ENCODE measurements around the gene GBX2.

The GBX2 gene

GRCh38 chr2:236170590-236171165, 2.5 kb upstream of the GBX2 start:
- no peak overlapping the region for H3K4me3 ChIP-seq (ENCODE audit: control insufficient read depth, low read depth, low read length)
- TF ChIP-seq CTCF (IDR thresholded peaks at IDR 0.05; ENCODE audit: control insufficient read depth, insufficient read depth, low read depth, low read length, missing control alignments) = no peak
- DNase-seq (ENCODE audit: low read depth) = no peak

- H3K4me3 ChIP-seq (ENCODE audit: control insufficient read depth, low read depth, low read length) = no peak overlapping the region
- no peak for TF ChIP-seq CTCF (IDR thresholded peaks at IDR 0.05; ENCODE audit: control insufficient read depth, insufficient read depth, low read depth, low read length, missing control alignments)
- no peak for DNase-seq (ENCODE audit: low read depth)
Measured at GRCh38 chr2:236169741-236170589, 1.8 kb upstream of the GBX2 start.

GRCh38 chr2:236169151-236169721, 1.1 kb upstream of the GBX2 start:
- no peak overlapping the region for H3K4me3 ChIP-seq (ENCODE audit: control insufficient read depth, low read depth, low read length)
- no peak for DNase-seq (ENCODE audit: low read depth)
- TF ChIP-seq CTCF (IDR thresholded peaks at IDR 0.05; ENCODE audit: control insufficient read depth, insufficient read depth, low read depth, low read length, missing control alignments) = no peak

- DNase-seq (ENCODE audit: low read depth) = no peak
- peak overlapping the region; percentile 2; the same call in 1 of the 2 replicates for H3K4me3 ChIP-seq (ENCODE audit: control insufficient read depth, low read depth, low read length)
- TF ChIP-seq CTCF (IDR thresholded peaks at IDR 0.05; ENCODE audit: control insufficient read depth, insufficient read depth, low read depth, low read length, missing control alignments) = peak; percentile 12
Measured at GRCh38 chr2:236167297-236168109, 683 bp downstream of the GBX2 start.

- TF ChIP-seq CTCF (IDR thresholded peaks at IDR 0.05; ENCODE audit: control insufficient read depth, insufficient read depth, low read depth, low read length, missing control alignments) = no peak
- DNase-seq (ENCODE audit: low read depth) = no peak
- H3K4me3 ChIP-seq (ENCODE audit: control insufficient read depth, low read depth, low read length) = no peak overlapping the region
Measured at GRCh38 chr2:236166796-236167296, 1.3 kb downstream of the GBX2 start.
